ENCODE results near the gene ZNF17.

The ZNF17 gene

GRCh38 chr19:57398868-57399267 lies 12.1 kb upstream of the ZNF17 start:
- TF ChIP-seq CSRNP3 (CRISPR knock-in tag; IDR thresholded peaks at IDR 0.05) (no peak), CSDC2 (CRISPR knock-in tag; IDR thresholded peaks at IDR 0.05) (no peak), TCF4 (CRISPR knock-in tag; IDR thresholded peaks at IDR 0.05; ENCODE audit: borderline replicate concordance) (no peak), ZNF565 (CRISPR knock-in tag; conservative IDR thresholded peaks at IDR 0.05; ENCODE audit: low read depth) (no peak), ZFP30 (CRISPR knock-in tag; IDR thresholded peaks at IDR 0.05) (no peak), BACH2 (CRISPR knock-in tag; IDR thresholded peaks at IDR 0.05; ENCODE audit: borderline replicate concordance) (no peak), TOX (CRISPR knock-in tag; IDR thresholded peaks at IDR 0.05; ENCODE audit: borderline replicate concordance) (no peak), ESRRG (CRISPR knock-in tag; IDR thresholded peaks at IDR 0.05) (no peak), RARB (CRISPR knock-in tag; IDR thresholded peaks at IDR 0.05) (no peak), SNAI2 (CRISPR knock-in tag; IDR thresholded peaks at IDR 0.05) (no peak), POU6F1 (CRISPR knock-in tag; IDR thresholded peaks at IDR 0.05; ENCODE audit: borderline replicate concordance, low read depth) (no peak), ARNTL (CRISPR knock-in tag; IDR thresholded peaks at IDR 0.05; ENCODE audit: borderline replicate concordance, low read depth) (no peak), TSHZ2 (CRISPR knock-in tag; IDR thresholded peaks at IDR 0.05) (no peak), ZC3H10 (CRISPR knock-in tag; IDR thresholded peaks at IDR 0.05) (no peak), ZNF70 (CRISPR knock-in tag; IDR thresholded peaks at IDR 0.05) (no peak), ZFP3 (CRISPR knock-in tag; IDR thresholded peaks at IDR 0.05) (no peak)
- ATAC-seq: no peak

DNA sequence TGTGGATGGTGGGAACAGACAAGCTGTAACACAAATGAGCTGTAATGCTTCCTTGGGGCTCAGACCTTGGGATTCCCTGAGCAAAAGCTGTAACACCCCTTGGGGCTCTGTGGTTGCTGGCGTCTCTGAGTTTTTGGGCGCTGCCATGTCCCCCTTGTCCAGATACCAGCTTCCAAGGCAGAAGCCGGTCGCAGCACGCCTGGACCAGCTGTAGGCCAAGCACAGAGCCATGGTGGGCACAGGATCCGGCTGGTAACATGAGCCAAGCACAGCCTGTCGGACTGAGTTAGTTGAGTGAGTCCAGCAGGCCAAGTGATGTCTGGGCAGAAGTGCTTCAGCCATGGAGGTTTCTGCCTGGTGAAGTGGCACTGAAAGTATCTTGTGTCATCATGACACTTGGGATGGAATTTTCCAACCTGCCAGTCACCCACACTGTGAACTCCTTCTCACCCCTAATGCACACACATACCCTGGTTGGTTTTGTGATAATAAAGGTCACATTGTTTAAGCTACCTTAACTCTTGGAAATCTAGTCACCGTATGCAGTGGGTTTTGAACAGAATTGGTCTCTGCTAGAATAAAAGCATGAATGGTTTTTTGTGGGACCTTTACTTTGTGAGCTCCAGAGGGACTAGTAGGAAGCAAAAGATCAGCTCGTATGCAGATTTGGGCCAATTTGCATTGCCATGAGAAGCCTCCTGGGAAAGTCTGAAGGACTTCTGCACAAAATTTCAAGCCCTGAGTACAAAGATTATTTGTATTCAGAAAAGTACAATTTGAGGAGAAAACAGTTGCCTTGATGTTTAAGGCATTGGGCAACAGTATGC lies 7.0 kb upstream of the ZNF17 start:
- TF ChIP-seq ZNF565 (CRISPR knock-in tag; conservative IDR thresholded peaks at IDR 0.05; ENCODE audit: low read depth) (no peak), ZFP3 (CRISPR knock-in tag; IDR thresholded peaks at IDR 0.05) (no peak), PATZ1 (CRISPR knock-in tag; IDR thresholded peaks at IDR 0.05; ENCODE audit: borderline replicate concordance) (no peak), ZC3H10 (CRISPR knock-in tag; IDR thresholded peaks at IDR 0.05) (no peak), OSR1 (CRISPR knock-in tag; IDR thresholded peaks at IDR 0.05) (no peak), ESRRG (CRISPR knock-in tag; IDR thresholded peaks at IDR 0.05) (no peak), ZNF8 (CRISPR knock-in tag; IDR thresholded peaks at IDR 0.05) (no peak)

GRCh38 chr19:57406516-57407123 lies 4.3 kb upstream of the ZNF17 start:
- TF ChIP-seq CSRNP3 (CRISPR knock-in tag; IDR thresholded peaks at IDR 0.05) (no peak), ESRRG (CRISPR knock-in tag; IDR thresholded peaks at IDR 0.05) (no peak), ISL1 (CRISPR knock-in tag; IDR thresholded peaks at IDR 0.05) (no peak), ZNF565 (CRISPR knock-in tag; conservative IDR thresholded peaks at IDR 0.05; ENCODE audit: low read depth) (no peak), ZFP3 (CRISPR knock-in tag; IDR thresholded peaks at IDR 0.05) (no peak), PPARA (CRISPR knock-in tag; IDR thresholded peaks at IDR 0.05; ENCODE audit: borderline replicate concordance) (no peak)
- peak; percentile 53 for ATAC-seq

More for the DNA sequence above, 7.0 kb upstream of the ZNF17 start:
- no peak for ATAC-seq
